ENCODE results near the gene KIF25. TPM values are rescaled to one million over a fixed set of nuclear protein-coding genes. Genes with fewer than 3 reads are reported as not detected.

KIF25 gene
- total RNA-seq, 1 experiment from 2014 or later = not detected

- POLR2A ChIA-PET = interaction anchor here (1.2 kb wide), 1 partner anchor 10 kb away, joined by 4 read pairs; no protein-coding TSS in a partner anchor
- CTCF ChIA-PET = interaction anchor here (0.5 kb wide), 1 partner anchor 691 kb away, joined by 3 read pairs; no protein-coding TSS in a partner anchor
- intact Hi-C loops (cut with micrococcal nuclease) = no loop called here
- no peak for TF ChIP-seq CTCF (IDR thresholded peaks at IDR 0.05; ENCODE audit: unreplicated experiment)
- Mint-ChIP-seq H3K27me3 (ENCODE audit: insufficient read depth, unreplicated experiment) (no peaks in the 10 kb centered on the region), H3K4me3 (ENCODE audit: unreplicated experiment) (no peak overlapping the region), H3K36me3 (ENCODE audit: insufficient read depth, unreplicated experiment) (no peaks in the 10 kb centered on the region), H3K4me1 (ENCODE audit: insufficient read depth, unreplicated experiment) (peaks cover 5% of the 10 kb centered on the region), H3K27ac (ENCODE audit: low read depth, unreplicated experiment) (no peak overlapping the region), H3K9me3 (ENCODE audit: unreplicated experiment) (no peaks in the 10 kb centered on the region)
- BruUV-seq (replicated peaks) = no TSS peak
- no peak for DNase-seq (ENCODE audit: unreplicated experiment)
Observed at GRCh38 chr6:168041928-168042327, 44.5 kb downstream of the KIF25 start.

- Mint-ChIP-seq H3K36me3 (ENCODE audit: insufficient read depth, unreplicated experiment) (no peaks in the 10 kb centered on the region), H3K4me3 (ENCODE audit: unreplicated experiment) (no peak overlapping the region), H3K27ac (ENCODE audit: low read depth, unreplicated experiment) (no peak overlapping the region), H3K27me3 (ENCODE audit: insufficient read depth, unreplicated experiment) (no peaks in the 10 kb centered on the region), H3K4me1 (ENCODE audit: insufficient read depth, unreplicated experiment) (no peaks in the 10 kb centered on the region), H3K9me3 (ENCODE audit: unreplicated experiment) (no peaks in the 10 kb centered on the region)
- CTCF ChIA-PET = interaction anchor here (0.5 to 0.9 kb wide), 2 partner anchors 74 to 692 kb away, joined by 3 read pairs; no protein-coding TSS in a partner anchor
- no TSS peak for BruUV-seq (replicated peaks)
- POLR2A ChIA-PET = interaction anchor here (1.2 kb wide), 1 partner anchor 10 kb away, joined by 4 read pairs; no protein-coding TSS in a partner anchor
- no peak for DNase-seq (ENCODE audit: unreplicated experiment)
- intact Hi-C loops (cut with micrococcal nuclease) = no loop called here
- no peak for TF ChIP-seq CTCF (IDR thresholded peaks at IDR 0.05; ENCODE audit: unreplicated experiment)
Observed at GRCh38 chr6:168042426-168043192, 45.1 kb downstream of the KIF25 start.

GRCh38 chr6:168043193-168043847 is 45.8 kb downstream of the KIF25 start:
- Mint-ChIP-seq H3K27ac (ENCODE audit: low read depth, unreplicated experiment) (no peak overlapping the region), H3K27me3 (ENCODE audit: insufficient read depth, unreplicated experiment) (no peaks in the 10 kb centered on the region), H3K9me3 (ENCODE audit: unreplicated experiment) (no peaks in the 10 kb centered on the region), H3K4me1 (ENCODE audit: insufficient read depth, unreplicated experiment) (no peaks in the 10 kb centered on the region), H3K4me3 (ENCODE audit: unreplicated experiment) (no peak overlapping the region), H3K36me3 (ENCODE audit: insufficient read depth, unreplicated experiment) (no peaks in the 10 kb centered on the region)
- no peak for DNase-seq (ENCODE audit: unreplicated experiment)
- no TSS peak for BruUV-seq (replicated peaks)
- TF ChIP-seq CTCF (IDR thresholded peaks at IDR 0.05; ENCODE audit: unreplicated experiment) = no peak
- ChIA-PET CTCF (interaction anchor here (0.9 kb wide), 1 partner anchor 74 kb away, joined by 3 read pairs; no protein-coding TSS in a partner anchor), POLR2A (no interaction called here)
- intact Hi-C loops (cut with micrococcal nuclease) = no loop called here

- no peak for TF ChIP-seq CTCF (IDR thresholded peaks at IDR 0.05; ENCODE audit: unreplicated experiment)
- ChIA-PET POLR2A (no interaction called here), CTCF (no interaction called here)
- no peak overlapping the region for H3K27ac Mint-ChIP-seq (ENCODE audit: low read depth, unreplicated experiment)
- DNase-seq (ENCODE audit: unreplicated experiment) = no peak
- no peaks in the 10 kb centered on the region for H3K27me3 Mint-ChIP-seq (ENCODE audit: insufficient read depth, unreplicated experiment)
- BruUV-seq (replicated peaks) = no TSS peak
- intact Hi-C loops (cut with micrococcal nuclease) = no loop called here
- H3K4me1 Mint-ChIP-seq (ENCODE audit: insufficient read depth, unreplicated experiment) = no peaks in the 10 kb centered on the region
- H3K9me3 Mint-ChIP-seq (ENCODE audit: unreplicated experiment) = no peaks in the 10 kb centered on the region
- no peaks in the 10 kb centered on the region for H3K36me3 Mint-ChIP-seq (ENCODE audit: insufficient read depth, unreplicated experiment)
- no peak overlapping the region for H3K4me3 Mint-ChIP-seq (ENCODE audit: unreplicated experiment)
Observed at GRCh38 chr6:168043848-168044415, 46.5 kb downstream of the KIF25 start.
